ENCODE data around the gene GALNT17. TPM values are rescaled to one million over a fixed set of nuclear protein-coding genes. Genes with fewer than 3 reads are reported as not detected.

The GALNT17 gene
- total and polyA plus RNA-seq, 2 experiments from 2014 or later = 11.1 to 65.6 TPM

GRCh38 chr7:71236230-71237105 is 104.5 kb downstream of the GALNT17 start:
- DNase-seq (ENCODE audit: low spot score) (peak; percentile 32), ATAC-seq (peak; percentile 45)
- H3K79me2 ChIP-seq (replicated peaks; ENCODE audit: insufficient read depth) = peaks cover 99% of the 10 kb centered on the region
- peaks cover 32% of the 10 kb centered on the region for H3K4me1 Mint-ChIP-seq
- H3K9me3 Mint-ChIP-seq = peaks cover 15% of the 10 kb centered on the region
- no peak overlapping the region for H3K4me3 ChIP-seq
- H3K27me3 ChIP-seq (ENCODE audit: insufficient read depth) = no peaks in the 10 kb centered on the region
- H3K4me3 Mint-ChIP-seq = no peak overlapping the region
- peaks cover 41% of the 10 kb centered on the region for H3K4me1 ChIP-seq (ENCODE audit: insufficient read depth)
- no peaks in the 10 kb centered on the region for H3F3A ChIP-seq (replicated peaks; ENCODE audit: low read depth)
- H3K27me3 Mint-ChIP-seq (ENCODE audit: insufficient read depth, low read depth, poor library complexity) = peaks cover 9% of the 10 kb centered on the region
- H3K4me2 ChIP-seq = no peak overlapping the region; the same call in 1 of the 2 replicates
- H3K36me3 ChIP-seq (ENCODE audit: insufficient read depth) = no peaks in the 10 kb centered on the region
- H3K27ac ChIP-seq (ENCODE audit: low read depth) = peak overlapping the region; percentile 88
- peaks cover 27% of the 10 kb centered on the region for H3K36me3 Mint-ChIP-seq (ENCODE audit: low read depth)
- peak overlapping the region; percentile 86 for H3K27ac Mint-ChIP-seq
- H4K20me1 ChIP-seq (replicated peaks; ENCODE audit: insufficient read depth) = no peaks in the 10 kb centered on the region
- H2AFZ ChIP-seq = no peak overlapping the region
- peaks cover 7% of the 10 kb centered on the region; the same call in 1 of the 2 replicates for H3K9me2 ChIP-seq (ENCODE audit: insufficient read depth)
- TF ChIP-seq CREB1 (CRISPR knock-in tag; IDR thresholded peaks at IDR 0.05; ENCODE audit: low read depth) (no peak), ZNF462 (CRISPR knock-in tag; IDR thresholded peaks at IDR 0.05) (no peak), JUNB (IDR thresholded peaks at IDR 0.05; ENCODE audit: unreplicated experiment) (no peak), NANOG (IDR thresholded peaks at IDR 0.05; ENCODE audit: borderline replicate concordance) (no peak), STAT1 (IDR thresholded peaks at IDR 0.05; ENCODE audit: unreplicated experiment) (no peak), EZH2 (IDR thresholded peaks at IDR 0.05; ENCODE audit: low read depth, unreplicated experiment) (no peak), POLR2AphosphoS5 (IDR thresholded peaks at IDR 0.05; ENCODE audit: low read depth) (no peak), ZNF331 (CRISPR knock-in tag; IDR thresholded peaks at IDR 0.05; ENCODE audit: low read depth) (no peak), REST (IDR thresholded peaks at IDR 0.05; ENCODE audit: unreplicated experiment) (no peak), ZNF114 (CRISPR knock-in tag; IDR thresholded peaks at IDR 0.05) (no peak), EZH2phosphoT487 (IDR thresholded peaks at IDR 0.05; ENCODE audit: unreplicated experiment) (no peak)
- TF ChIP-seq, protein P1, sequence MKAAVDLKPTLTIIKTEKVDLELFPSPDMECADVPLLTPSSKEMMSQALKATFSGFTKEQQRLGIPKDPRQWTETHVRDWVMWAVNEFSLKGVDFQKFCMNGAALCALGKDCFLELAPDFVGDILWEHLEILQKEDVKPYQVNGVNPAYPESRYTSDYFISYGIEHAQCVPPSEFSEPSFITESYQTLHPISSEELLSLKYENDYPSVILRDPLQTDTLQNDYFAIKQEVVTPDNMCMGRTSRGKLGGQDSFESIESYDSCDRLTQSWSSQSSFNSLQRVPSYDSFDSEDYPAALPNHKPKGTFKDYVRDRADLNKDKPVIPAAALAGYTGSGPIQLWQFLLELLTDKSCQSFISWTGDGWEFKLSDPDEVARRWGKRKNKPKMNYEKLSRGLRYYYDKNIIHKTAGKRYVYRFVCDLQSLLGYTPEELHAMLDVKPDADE (IDR thresholded peaks at IDR 0.05) = no peak
- TF ChIP-seq, protein P2, sequence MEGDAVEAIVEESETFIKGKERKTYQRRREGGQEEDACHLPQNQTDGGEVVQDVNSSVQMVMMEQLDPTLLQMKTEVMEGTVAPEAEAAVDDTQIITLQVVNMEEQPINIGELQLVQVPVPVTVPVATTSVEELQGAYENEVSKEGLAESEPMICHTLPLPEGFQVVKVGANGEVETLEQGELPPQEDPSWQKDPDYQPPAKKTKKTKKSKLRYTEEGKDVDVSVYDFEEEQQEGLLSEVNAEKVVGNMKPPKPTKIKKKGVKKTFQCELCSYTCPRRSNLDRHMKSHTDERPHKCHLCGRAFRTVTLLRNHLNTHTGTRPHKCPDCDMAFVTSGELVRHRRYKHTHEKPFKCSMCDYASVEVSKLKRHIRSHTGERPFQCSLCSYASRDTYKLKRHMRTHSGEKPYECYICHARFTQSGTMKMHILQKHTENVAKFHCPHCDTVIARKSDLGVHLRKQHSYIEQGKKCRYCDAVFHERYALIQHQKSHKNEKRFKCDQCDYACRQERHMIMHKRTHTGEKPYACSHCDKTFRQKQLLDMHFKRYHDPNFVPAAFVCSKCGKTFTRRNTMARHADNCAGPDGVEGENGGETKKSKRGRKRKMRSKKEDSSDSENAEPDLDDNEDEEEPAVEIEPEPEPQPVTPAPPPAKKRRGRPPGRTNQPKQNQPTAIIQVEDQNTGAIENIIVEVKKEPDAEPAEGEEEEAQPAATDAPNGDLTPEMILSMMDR (conservative IDR thresholded peaks at IDR 0.05; ENCODE audit: low read depth in 2 of 2) = no peak

Data from GM23338 (cell line).